A673 (cell line): ENCODE data around the gene EXOG. TPM values are rescaled to one million over a fixed set of nuclear protein-coding genes. Genes with fewer than 3 reads are reported as not detected.

ENCODE experiments used
- BruUV-seq: library from RNA; stranded (reverse); fragments of 400-500 nt; replicated peaks from 2 replicates; lab custom pipeline; 2021; lab: Mats Ljungman, UMichigan
- CTCF ChIA-PET: fragments of 300-600 bp; sonication (Branson Sonifier 250); formaldehyde crosslinking; loops from one replicate; lab custom pipeline; 2022; ENCODE audit warnings: antibody characterized with exemption; lab: Charles Lee
- POLR2A ChIA-PET: fragments of 300-600 bp; sonication (Branson Sonifier 250); formaldehyde crosslinking; loops from one replicate; lab custom pipeline; 2022; ENCODE audit warnings: antibody characterized with exemption; ENCODE audit not compliant: low non-redundant PET; lab: Charles Lee
- DNase-seq: peaks from one replicate; pipeline ENCODE4 v3.0.0-alpha.2; 2015; ENCODE audit warnings: low spot score
- H3K27ac ChIP-seq: fragments of 200-600 bp; sonication (generic); 2 replicates; pipeline ENCODE4 v1.5.1; 2016; ENCODE audit warnings: mixed run types, low read depth, mild to moderate bottlenecking, mixed read lengths, antibody characterized with exemption, low read length; ENCODE audit not compliant: poor library complexity, severe bottlenecking
- H3K27me3 ChIP-seq: fragments of 200-600 bp; sonication (generic); replicated peaks from 2 replicates; pipeline ENCODE4 v1.6.1; 2017; ENCODE audit warnings: mixed run types, low read depth, mild to moderate bottlenecking, mixed read lengths, antibody characterized with exemption, low read length; ENCODE audit not compliant: insufficient read depth, poor library complexity
- H3K36me3 ChIP-seq: fragments of 200-600 bp; sonication (generic); 2 replicates; pipeline ENCODE4 v1.6.1; 2016; ENCODE audit warnings: mixed run types, mild to moderate bottlenecking, mixed read lengths, antibody characterized with exemption, low read length; ENCODE audit not compliant: insufficient read depth, poor library complexity, severe bottlenecking
- H3K4me1 ChIP-seq: fragments of 200-600 bp; sonication (generic); 2 replicates; pipeline ENCODE4 v1.6.1; 2017; ENCODE audit warnings: mixed run types, mild to moderate bottlenecking, mixed read lengths, antibody characterized with exemption, low read length; ENCODE audit not compliant: insufficient read depth, poor library complexity, severe bottlenecking
- H3K4me3 ChIP-seq: fragments of 200-600 bp; sonication (generic); 2 replicates; pipeline ENCODE4 v1.5.1; 2016; ENCODE audit warnings: low read depth, mixed run types, mild to moderate bottlenecking, mixed read lengths, low read length; ENCODE audit not compliant: poor library complexity, severe bottlenecking
- H3K9me3 ChIP-seq: fragments of 200-600 bp; sonication (generic); 2 replicates; pipeline ENCODE4 v1.6.1; 2016; ENCODE audit warnings: mixed run types, low read depth, mild to moderate bottlenecking, mixed read lengths, antibody characterized with exemption, low read length; ENCODE audit not compliant: poor library complexity, severe bottlenecking
- EZH2 ChIP-seq: fragments of 200-600 bp; sonication (generic); IDR thresholded peaks from 2 replicates; pipeline ENCODE4 v1.6.1; 2017; ENCODE audit warnings: borderline replicate concordance, low read depth, mild to moderate bottlenecking, mixed read lengths, antibody characterized with exemption, low read length; ENCODE audit not compliant: poor library complexity, severe bottlenecking
- intact Hi-C: fragments of 100-400 bp; cut with micrococcal nuclease; formaldehyde crosslinking; loops from one replicate; pipeline ENCODE4 v1.10.0; 2022; ENCODE audit not compliant: unreplicated experiment
- total RNA-seq: library from RNA; stranded (reverse); gene quantifications from 2 replicates; pipeline ENCODE4 v1.2.3, GENCODE V29; 2021
- TF ChIP-seq, protein P1 (sequence below): fragments of 300-800, 200-600 bp; sonication (generic); conservative IDR thresholded peaks from 2 replicates; pipeline ENCODE4 v1.5.1; 2017; ENCODE audit warnings: low read depth, mild to moderate bottlenecking, antibody characterized with exemption, low read length, moderate library complexity, mixed read lengths

The EXOG gene
- total RNA-seq, 1 experiment from 2014 or later: 12.4 TPM

DNA sequence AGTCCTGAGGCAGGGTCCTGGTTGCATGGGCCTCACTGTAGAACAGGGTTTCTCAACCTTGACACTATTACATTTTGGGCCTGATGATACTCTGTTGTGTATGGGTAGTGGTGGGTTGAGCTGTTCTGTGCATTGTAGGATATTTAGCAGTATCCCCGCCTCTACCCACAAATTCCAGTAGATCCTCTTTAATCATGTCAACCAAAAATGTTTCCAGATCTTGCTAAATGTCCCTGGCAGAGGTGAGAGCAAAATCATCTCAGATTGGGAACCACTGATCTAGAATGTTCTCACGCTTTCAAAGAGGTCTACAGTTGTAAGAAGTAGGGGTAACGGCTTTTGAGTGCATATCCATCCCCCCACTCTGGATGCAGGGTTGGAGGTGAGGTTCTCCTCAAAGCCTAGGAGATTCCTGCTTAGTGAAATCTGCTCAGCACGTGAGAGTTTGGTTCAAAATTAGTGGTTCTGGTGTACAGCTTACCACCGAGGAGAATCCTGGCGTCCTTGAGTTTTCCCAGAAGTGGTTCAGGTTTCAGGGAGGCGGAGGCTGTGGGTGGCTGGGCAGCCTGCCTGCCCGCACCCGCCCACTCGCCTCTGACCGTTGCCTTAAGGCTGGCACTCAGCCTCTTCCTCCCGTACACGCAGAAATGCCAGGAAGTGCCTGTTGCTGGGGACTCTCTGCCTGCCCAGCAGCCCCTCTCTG, 37.2 kb upstream of the EXOG start:
- no peak overlapping the region for H3K4me3 ChIP-seq
- BruUV-seq: no TSS peak
- no peaks in the 10 kb centered on the region for H3K27me3 ChIP-seq
- no peaks in the 10 kb centered on the region for H3K9me3 ChIP-seq
- DNase-seq: no peak
- no peaks in the 10 kb centered on the region for H3K36me3 ChIP-seq
- TF ChIP-seq, protein P1, sequence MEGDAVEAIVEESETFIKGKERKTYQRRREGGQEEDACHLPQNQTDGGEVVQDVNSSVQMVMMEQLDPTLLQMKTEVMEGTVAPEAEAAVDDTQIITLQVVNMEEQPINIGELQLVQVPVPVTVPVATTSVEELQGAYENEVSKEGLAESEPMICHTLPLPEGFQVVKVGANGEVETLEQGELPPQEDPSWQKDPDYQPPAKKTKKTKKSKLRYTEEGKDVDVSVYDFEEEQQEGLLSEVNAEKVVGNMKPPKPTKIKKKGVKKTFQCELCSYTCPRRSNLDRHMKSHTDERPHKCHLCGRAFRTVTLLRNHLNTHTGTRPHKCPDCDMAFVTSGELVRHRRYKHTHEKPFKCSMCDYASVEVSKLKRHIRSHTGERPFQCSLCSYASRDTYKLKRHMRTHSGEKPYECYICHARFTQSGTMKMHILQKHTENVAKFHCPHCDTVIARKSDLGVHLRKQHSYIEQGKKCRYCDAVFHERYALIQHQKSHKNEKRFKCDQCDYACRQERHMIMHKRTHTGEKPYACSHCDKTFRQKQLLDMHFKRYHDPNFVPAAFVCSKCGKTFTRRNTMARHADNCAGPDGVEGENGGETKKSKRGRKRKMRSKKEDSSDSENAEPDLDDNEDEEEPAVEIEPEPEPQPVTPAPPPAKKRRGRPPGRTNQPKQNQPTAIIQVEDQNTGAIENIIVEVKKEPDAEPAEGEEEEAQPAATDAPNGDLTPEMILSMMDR: no peak
- no peak for TF ChIP-seq EZH2
- intact Hi-C loops: no loop called here
- ChIA-PET POLR2A (no interaction called here), CTCF (no interaction called here)
- H3K4me1 ChIP-seq: no peaks in the 10 kb centered on the region
- H3K27ac ChIP-seq: no peak overlapping the region

DNA sequence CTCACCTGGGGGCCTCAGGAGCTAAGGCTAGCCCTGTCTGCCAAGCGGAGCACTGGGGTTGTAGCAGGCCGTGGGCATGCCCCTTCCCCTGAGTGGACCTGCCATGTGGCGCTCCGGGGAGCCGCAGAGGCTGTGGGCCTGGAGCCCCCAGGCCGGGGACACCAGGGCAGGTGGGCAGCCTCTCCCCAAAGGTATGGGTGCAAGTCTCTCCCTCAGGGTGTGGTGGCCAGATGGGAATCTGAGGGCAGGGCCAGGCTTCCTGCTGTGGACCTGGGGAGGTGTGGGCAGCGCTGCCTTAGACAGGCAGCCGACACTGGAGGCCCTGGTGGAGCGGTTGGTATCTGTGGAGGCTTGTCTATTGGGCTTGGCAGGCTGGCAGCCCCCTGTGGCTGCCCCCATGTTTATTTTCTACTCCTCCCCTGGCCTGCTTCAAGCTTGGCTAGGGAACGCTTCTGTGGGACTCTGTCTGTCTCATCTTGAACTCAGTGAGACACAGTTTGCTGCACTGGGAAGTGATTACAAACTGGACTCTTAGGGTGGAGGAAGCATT, 36.6 kb upstream of the EXOG start:
- Histone ChIP-seq H3K27me3 (no peaks in the 10 kb centered on the region), H3K4me3 (no peak overlapping the region), H3K36me3 (no peaks in the 10 kb centered on the region), H3K9me3 (no peaks in the 10 kb centered on the region), H3K4me1 (no peaks in the 10 kb centered on the region), H3K27ac (no peak overlapping the region)
- no peak for DNase-seq
- ChIA-PET CTCF (no interaction called here), POLR2A (no interaction called here)
- no TSS peak for BruUV-seq
- intact Hi-C loops: no loop called here
- TF ChIP-seq, protein P1: no peak
- TF ChIP-seq EZH2: no peak

DNA sequence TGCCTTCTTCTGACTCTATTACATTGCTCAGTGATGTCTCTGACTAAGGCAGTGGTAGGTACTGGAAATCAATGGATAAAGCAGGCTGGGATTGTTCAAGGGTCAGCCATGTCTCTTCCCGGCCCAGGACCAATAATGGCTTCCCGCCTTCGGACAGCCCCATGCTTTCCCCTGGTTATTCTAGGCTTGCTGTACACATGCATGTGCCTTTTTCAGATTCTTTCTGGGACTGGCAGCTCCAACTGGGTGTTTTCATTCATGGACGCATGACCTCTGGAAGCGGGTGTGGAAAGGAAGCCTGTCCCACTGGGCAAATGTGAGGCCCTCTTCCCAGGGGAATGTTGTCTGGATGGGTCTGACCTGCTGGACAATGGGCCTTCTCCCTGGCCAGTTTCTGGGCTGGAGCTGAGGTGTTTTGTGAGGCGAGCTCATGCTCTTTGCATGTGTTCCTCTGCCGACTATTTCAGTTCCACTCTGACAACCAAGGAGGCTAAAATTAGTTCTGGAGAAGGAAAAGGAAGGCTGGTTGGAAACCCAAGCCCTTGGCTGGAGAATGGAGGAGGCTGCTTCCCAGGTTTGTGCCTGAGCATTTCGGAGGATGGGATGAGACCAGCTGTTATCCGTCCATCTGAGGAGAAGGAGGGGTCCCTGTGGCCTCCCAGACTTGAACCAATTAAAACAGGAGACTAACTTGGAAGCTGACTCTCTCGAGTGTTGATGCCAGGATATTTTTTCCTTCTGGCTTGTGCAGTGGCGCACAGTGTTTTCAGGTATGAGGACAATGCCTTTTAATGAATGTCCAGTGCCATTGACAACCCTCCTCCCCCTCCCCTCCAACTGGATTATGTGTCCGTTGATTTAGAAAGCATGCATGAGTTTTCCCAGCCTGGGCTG, 35.5 kb upstream of the EXOG start:
- H3K36me3 ChIP-seq: no peaks in the 10 kb centered on the region
- TF ChIP-seq, protein P1: no peak
- TF ChIP-seq EZH2: no peak
- H3K27ac ChIP-seq: no peak overlapping the region
- intact Hi-C loops: no loop called here
- CTCF ChIA-PET: no interaction called here
- no TSS peak for BruUV-seq
- no peaks in the 10 kb centered on the region for H3K27me3 ChIP-seq
- H3K9me3 ChIP-seq: no peaks in the 10 kb centered on the region
- H3K4me1 ChIP-seq: no peaks in the 10 kb centered on the region
- no peak for DNase-seq
- H3K4me3 ChIP-seq: no peak overlapping the region
- POLR2A ChIA-PET: no interaction called here
